H9 (cell line): ENCODE measurements around the gene PELI2. TPM values are rescaled to one million over a fixed set of nuclear protein-coding genes. Genes with fewer than 3 reads are reported as not detected.

Experiments used
- DNase-seq: peaks from one replicate; pipeline ENCODE4 v3.0.0-alpha.2; 2017
- H2AFZ ChIP-seq: one replicate; pipeline ENCODE4 v1.6.1; 2013; ENCODE audit warnings: mild to moderate bottlenecking, low read length, control low read depth, moderate library complexity
- H2AK5ac ChIP-seq: 2 replicates; pipeline ENCODE4 v1.6.1; 2013; ENCODE audit warnings: low read length, control low read depth, mixed read lengths; ENCODE audit not compliant: insufficient read length
- H2BK120ac ChIP-seq: one replicate; pipeline ENCODE4 v1.6.1; 2013; ENCODE audit warnings: low read depth, mild to moderate bottlenecking, low read length, control low read depth, inconsistent platforms; ENCODE audit not compliant: poor library complexity, severe bottlenecking
- H2BK12ac ChIP-seq: 2 replicates; pipeline ENCODE4 v1.6.1; 2013; ENCODE audit warnings: low read length, control low read depth, mixed read lengths, low read depth; ENCODE audit not compliant: insufficient read length
- H2BK15ac ChIP-seq: 2 replicates; pipeline ENCODE4 v1.6.1; 2013; ENCODE audit warnings: low read depth, low read length, control low read depth
- H2BK20ac ChIP-seq: one replicate; pipeline ENCODE4 v1.6.1; 2013; ENCODE audit warnings: low read depth, mild to moderate bottlenecking, low read length, control low read depth, inconsistent platforms; ENCODE audit not compliant: poor library complexity, severe bottlenecking
- H2BK5ac ChIP-seq: 2 replicates; pipeline ENCODE4 v1.6.1; 2013; ENCODE audit warnings: low read length, control low read depth, mixed read lengths; ENCODE audit not compliant: insufficient read length
- H3K14ac ChIP-seq: 2 replicates; pipeline ENCODE4 v1.6.1; 2013; ENCODE audit warnings: low read length, control low read depth; ENCODE audit not compliant: insufficient read depth
- H3K18ac ChIP-seq: 2 replicates; pipeline ENCODE4 v1.6.1; 2013; ENCODE audit warnings: low read depth, mild to moderate bottlenecking, mixed read lengths, low read length, control low read depth; ENCODE audit not compliant: insufficient read length
- H3K23ac ChIP-seq: 2 replicates; pipeline ENCODE4 v1.6.1; 2013; ENCODE audit warnings: low read length, control low read depth, mixed read lengths, low read depth; ENCODE audit not compliant: insufficient read length
- H3K23me2 ChIP-seq: 2 replicates; pipeline ENCODE4 v1.6.1; 2013; ENCODE audit warnings: low read depth, mild to moderate bottlenecking, mixed read lengths, low read length, control low read depth; ENCODE audit not compliant: insufficient read length, poor library complexity, severe bottlenecking
- H3K27ac ChIP-seq: 2 replicates; pipeline ENCODE4 v1.5.1; 2013; ENCODE audit warnings: low read length, control low read depth, mixed read lengths, low read depth; ENCODE audit not compliant: insufficient read length
- H3K27me3 ChIP-seq: 2 replicates; pipeline ENCODE4 v1.6.1; 2013; ENCODE audit warnings: low read length, control low read depth, inconsistent platforms; ENCODE audit not compliant: insufficient read depth
- H3K4ac ChIP-seq: 2 replicates; pipeline ENCODE4 v1.6.1; 2013; ENCODE audit warnings: low read depth, mild to moderate bottlenecking, control low read depth, inconsistent platforms, low read length, moderate library complexity
- H3K4me1 ChIP-seq: 2 replicates; pipeline ENCODE4 v1.6.1; 2013; ENCODE audit warnings: low read length, control low read depth, inconsistent platforms; ENCODE audit not compliant: insufficient read depth
- H3K4me2 ChIP-seq: 2 replicates; pipeline ENCODE4 v1.6.1; 2013; ENCODE audit warnings: low read length, control low read depth, mixed read lengths; ENCODE audit not compliant: insufficient read length, insufficient read depth
- H3K56ac ChIP-seq: 2 replicates; pipeline ENCODE4 v1.6.1; 2013; ENCODE audit warnings: low read depth, mild to moderate bottlenecking, mixed read lengths, low read length, control low read depth; ENCODE audit not compliant: insufficient read length
- H3K79me1 ChIP-seq: 2 replicates; pipeline ENCODE4 v1.6.1; 2013; ENCODE audit warnings: low read depth, mild to moderate bottlenecking, moderate library complexity, low read length, control low read depth, inconsistent platforms; ENCODE audit not compliant: insufficient read depth, poor library complexity, severe bottlenecking
- H3K79me2 ChIP-seq: 2 replicates; pipeline ENCODE4 v1.6.1; 2013; ENCODE audit warnings: low read length, control low read depth, inconsistent platforms; ENCODE audit not compliant: insufficient read depth
- H3K9ac ChIP-seq: 2 replicates; pipeline ENCODE4 v1.6.1; 2013; ENCODE audit warnings: low read length, control low read depth, mixed read lengths; ENCODE audit not compliant: insufficient read length; ENCODE audit errors: extremely low read depth
- H3K9me3 ChIP-seq: one replicate; pipeline ENCODE4 v1.6.1; 2013; ENCODE audit warnings: low read depth, low read length, inconsistent platforms; ENCODE audit not compliant: control insufficient read depth
- H3T11ph ChIP-seq: one replicate; pipeline ENCODE4 v1.6.1; 2013; ENCODE audit warnings: mild to moderate bottlenecking, low read length, control low read depth, inconsistent platforms
- H4K20me1 ChIP-seq: one replicate; pipeline ENCODE4 v1.6.1; 2013; ENCODE audit not compliant: control insufficient read depth, insufficient read length, insufficient read depth
- H4K5ac ChIP-seq: 2 replicates; pipeline ENCODE4 v1.6.1; 2013; ENCODE audit warnings: low read depth, mild to moderate bottlenecking, mixed read lengths, low read length, control low read depth; ENCODE audit not compliant: insufficient read length
- H4K8ac ChIP-seq: replicated peaks from 2 replicates; pipeline ENCODE4 v1.6.1; 2013; ENCODE audit warnings: low read length, control low read depth, mixed read lengths, low read depth; ENCODE audit not compliant: insufficient read length
- H4K91ac ChIP-seq: 2 replicates; pipeline ENCODE4 v1.6.1; 2013; ENCODE audit warnings: low read depth, mild to moderate bottlenecking, moderate library complexity, mixed read lengths, low read length, control low read depth; ENCODE audit not compliant: insufficient read length
- H3K27ac Mint-ChIP-seq, 3 experiments: 2 replicates in 2 of 3; 3 replicates in 1 of 3; pipeline ENCODE4 v1.8.0; 2020 to 2021; ENCODE audit warnings: mixed read lengths in 3 of 3, mild to moderate bottlenecking in 1 of 3, moderate library complexity in 1 of 3
- H3K27me3 Mint-ChIP-seq: 2 replicates; pipeline ENCODE4 v1.8.0; 2021; ENCODE audit warnings: low read depth, mild to moderate bottlenecking, moderate library complexity, mixed read lengths
- H3K36me3 Mint-ChIP-seq, 3 experiments: 2 replicates in 2 of 3; 3 replicates in 1 of 3; pipeline ENCODE4 v1.8.0; 2020 to 2021; ENCODE audit warnings: low read depth in 3 of 3, mixed read lengths in 3 of 3; ENCODE audit not compliant: insufficient read depth in 1 of 3
- H3K4me1 Mint-ChIP-seq, 2 experiments: 2 replicates each; pipeline ENCODE4 v1.8.0; 2020; ENCODE audit warnings: mixed read lengths in 2 of 2
- H3K4me3 Mint-ChIP-seq, 2 experiments: 2 replicates in 1 of 2; 3 replicates in 1 of 2; pipeline ENCODE4 v1.8.0; 2020 to 2021; ENCODE audit warnings: mild to moderate bottlenecking in 2 of 2, mixed read lengths in 2 of 2, moderate library complexity in 1 of 2
- H3K9me3 Mint-ChIP-seq, 2 experiments: 2 replicates in 1 of 2; 3 replicates in 1 of 2; pipeline ENCODE4 v1.8.0; 2020; ENCODE audit warnings: mild to moderate bottlenecking in 2 of 2, mixed read lengths in 2 of 2, moderate library complexity in 1 of 2
- WGBS: extraction: QIAGEN DNeasy Blood & Tissue Kit; methylation state at CpG from one replicate; pipeline ENCODE4 v1.1.7; 2013; ENCODE audit warnings: missing lambda C conversion rate, low lambda C conversion rate, mixed read lengths; ENCODE audit not compliant: insufficient read length; ENCODE audit errors: extremely low coverage; 5-methylcytosine and 5-hydroxymethylcytosine counted together
- total RNA-seq: library from RNA; stranded (reverse); gene quantifications from 2 replicates; pipeline ENCODE4 v1.2.1, GENCODE V29; 2021
- TF ChIP-seq, protein P1 (sequence below): fragments of 200-600 bp; sonication (generic); conservative IDR thresholded peaks from 3 replicates; pipeline ENCODE4 v1.8.0; 2021; ENCODE audit warnings: antibody characterized with exemption, mild to moderate bottlenecking

PELI2 gene
- total RNA-seq, 1 experiment from 2014 or later = 18.0 TPM

DNA sequence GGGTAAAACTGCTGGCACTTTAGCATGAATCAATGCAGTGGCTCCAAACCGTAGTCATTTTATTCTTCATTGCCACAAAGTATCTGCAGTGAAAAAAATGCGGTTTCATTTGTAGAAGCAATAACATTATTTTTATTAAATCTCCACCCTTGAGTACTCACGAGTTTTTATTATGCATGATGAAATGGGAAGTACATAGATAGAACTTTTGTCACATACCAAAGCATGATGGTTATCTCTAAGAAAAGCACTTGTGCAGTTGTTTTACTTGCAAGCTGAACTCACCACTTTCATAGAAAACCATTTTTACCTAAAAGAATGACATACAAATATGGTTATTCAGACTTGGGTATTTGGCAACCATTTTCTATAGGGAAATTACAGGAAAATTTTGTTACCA lies 90.3 kb downstream of the PELI2 start:
- no CpG with 5 or more reads among the region's 3 CpGs for WGBS
- H4K5ac ChIP-seq = no peak overlapping the region
- no peak overlapping the region for H3K27ac ChIP-seq

More for the DNA sequence above, 90.3 kb downstream of the PELI2 start:
- Histone ChIP-seq H2AK5ac (no peak overlapping the region), H3K79me2 (no peaks in the 10 kb centered on the region), H4K20me1 (no peaks in the 10 kb centered on the region), H3K9me3 (no peaks in the 10 kb centered on the region), H3K56ac (no peak overlapping the region), H3K18ac (no peak overlapping the region), H4K91ac (no peak overlapping the region), H2BK120ac (no peak overlapping the region), H2AFZ (no peak overlapping the region), H2BK15ac (no peak overlapping the region), H2BK12ac (no peak overlapping the region), H3K14ac (no peak overlapping the region), H3K4ac (no peak overlapping the region), H2BK5ac (no peak overlapping the region), H3K4me1 (no peaks in the 10 kb centered on the region), H3T11ph (no peak overlapping the region), H3K4me2 (no peak overlapping the region), H3K79me1 (peaks cover 3% of the 10 kb centered on the region), H3K27me3 (no peaks in the 10 kb centered on the region), H2BK20ac (no peak overlapping the region), H3K23ac (no peak overlapping the region), H3K23me2 (no peaks in the 10 kb centered on the region), H3K9ac (no peak overlapping the region), H4K8ac (no peak overlapping the region)
- Mint-ChIP-seq H3K4me1 (peaks cover 5 to 8% of the 10 kb centered on the region in 2 experiments), H3K9me3 (no peaks in the 10 kb centered on the region), H3K27me3 (no peaks in the 10 kb centered on the region), H3K4me3 (no peak overlapping the region), H3K27ac (no peak overlapping the region), H3K36me3 (no peaks in the 10 kb centered on the region)
- DNase-seq = no peak
- TF ChIP-seq, protein P1, sequence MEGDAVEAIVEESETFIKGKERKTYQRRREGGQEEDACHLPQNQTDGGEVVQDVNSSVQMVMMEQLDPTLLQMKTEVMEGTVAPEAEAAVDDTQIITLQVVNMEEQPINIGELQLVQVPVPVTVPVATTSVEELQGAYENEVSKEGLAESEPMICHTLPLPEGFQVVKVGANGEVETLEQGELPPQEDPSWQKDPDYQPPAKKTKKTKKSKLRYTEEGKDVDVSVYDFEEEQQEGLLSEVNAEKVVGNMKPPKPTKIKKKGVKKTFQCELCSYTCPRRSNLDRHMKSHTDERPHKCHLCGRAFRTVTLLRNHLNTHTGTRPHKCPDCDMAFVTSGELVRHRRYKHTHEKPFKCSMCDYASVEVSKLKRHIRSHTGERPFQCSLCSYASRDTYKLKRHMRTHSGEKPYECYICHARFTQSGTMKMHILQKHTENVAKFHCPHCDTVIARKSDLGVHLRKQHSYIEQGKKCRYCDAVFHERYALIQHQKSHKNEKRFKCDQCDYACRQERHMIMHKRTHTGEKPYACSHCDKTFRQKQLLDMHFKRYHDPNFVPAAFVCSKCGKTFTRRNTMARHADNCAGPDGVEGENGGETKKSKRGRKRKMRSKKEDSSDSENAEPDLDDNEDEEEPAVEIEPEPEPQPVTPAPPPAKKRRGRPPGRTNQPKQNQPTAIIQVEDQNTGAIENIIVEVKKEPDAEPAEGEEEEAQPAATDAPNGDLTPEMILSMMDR = no peak
